EL (cell line): ENCODE results near the gene PACRG.

ENCODE experiments used
- DNase-seq: peaks from one replicate; pipeline ENCODE4 v3.0.0-alpha.2; 2016

PACRG gene

DNA sequence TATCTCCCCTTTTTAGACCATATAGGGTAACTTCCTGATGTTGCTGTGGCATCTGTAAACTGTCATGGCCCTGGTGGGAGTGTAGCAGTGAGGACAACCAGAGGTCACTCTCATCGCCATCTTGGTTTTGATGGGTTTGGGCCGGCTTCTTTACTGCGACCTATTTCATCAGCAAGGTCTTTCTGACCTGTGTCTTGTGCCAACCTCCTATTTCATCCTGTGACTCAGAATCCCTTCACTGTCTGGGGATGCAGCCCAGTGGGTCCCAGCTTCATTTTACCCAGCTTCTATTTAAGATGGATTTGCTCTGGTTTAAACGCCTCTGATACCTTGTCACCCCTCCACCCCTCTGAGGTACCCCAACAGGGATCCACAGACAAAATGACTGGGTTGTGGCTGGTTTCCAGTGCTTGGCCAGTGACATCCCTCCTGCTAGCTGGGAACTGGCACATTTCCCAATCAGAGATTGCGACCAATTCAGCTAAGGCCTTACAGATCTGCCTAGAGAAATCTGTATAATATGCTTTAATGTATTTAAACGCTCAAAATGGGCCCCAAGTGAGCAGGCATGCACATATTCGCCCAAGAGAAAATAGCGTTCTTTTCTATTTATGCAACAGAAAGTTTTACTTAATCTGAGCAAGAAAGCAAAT, 371.2 kb downstream of the PACRG start:
- DNase-seq, result no peak

DNA sequence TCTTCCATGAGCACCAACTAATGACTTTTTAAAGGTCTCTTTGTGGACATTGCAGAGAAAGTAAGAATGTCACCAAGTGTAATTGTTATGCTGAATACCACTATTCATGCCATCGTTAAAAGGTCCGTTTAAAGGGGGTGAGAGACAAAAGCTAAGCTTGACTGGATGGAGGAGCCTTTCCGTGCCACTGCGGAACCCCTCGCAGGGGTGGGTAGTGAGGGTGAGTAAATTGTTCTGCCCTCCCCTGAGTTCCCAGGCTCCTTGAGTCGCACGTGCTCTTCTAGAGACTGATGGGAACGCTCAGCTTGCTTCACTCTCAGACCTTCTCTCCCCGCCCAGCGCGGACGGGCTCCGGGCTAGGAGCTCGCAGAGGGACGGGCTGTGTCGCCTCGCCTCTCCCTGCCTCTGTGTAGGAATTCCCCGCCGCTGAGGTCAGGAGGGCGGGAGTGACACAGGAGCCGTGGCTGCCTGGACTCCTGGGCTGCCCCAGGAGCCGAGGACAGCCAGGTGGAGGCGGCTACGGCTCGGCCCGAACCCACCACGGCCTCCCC, 371.9 kb downstream of the PACRG start:
- no peak for DNase-seq

DNA sequence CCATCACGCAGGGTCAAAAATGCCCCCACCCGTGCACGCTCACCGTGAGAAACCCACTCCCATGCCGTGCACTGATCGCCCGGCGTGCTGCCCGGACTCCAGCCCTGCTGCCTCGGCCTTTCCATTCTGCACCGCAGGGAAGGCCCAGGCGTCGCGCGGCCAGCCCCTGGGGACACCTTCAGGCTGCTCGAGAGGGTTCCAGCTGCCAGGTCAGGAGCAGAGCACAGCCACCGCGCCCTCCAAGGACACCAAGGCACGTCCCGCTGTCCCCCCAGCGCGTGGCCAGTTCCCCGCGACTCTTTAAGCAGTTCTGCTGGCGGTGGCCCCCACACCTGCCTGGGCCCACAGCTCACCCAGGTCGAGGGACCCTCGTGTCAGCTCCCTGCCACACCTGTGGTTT, 372.5 kb downstream of the PACRG start:
- DNase-seq, result no peak

DNA sequence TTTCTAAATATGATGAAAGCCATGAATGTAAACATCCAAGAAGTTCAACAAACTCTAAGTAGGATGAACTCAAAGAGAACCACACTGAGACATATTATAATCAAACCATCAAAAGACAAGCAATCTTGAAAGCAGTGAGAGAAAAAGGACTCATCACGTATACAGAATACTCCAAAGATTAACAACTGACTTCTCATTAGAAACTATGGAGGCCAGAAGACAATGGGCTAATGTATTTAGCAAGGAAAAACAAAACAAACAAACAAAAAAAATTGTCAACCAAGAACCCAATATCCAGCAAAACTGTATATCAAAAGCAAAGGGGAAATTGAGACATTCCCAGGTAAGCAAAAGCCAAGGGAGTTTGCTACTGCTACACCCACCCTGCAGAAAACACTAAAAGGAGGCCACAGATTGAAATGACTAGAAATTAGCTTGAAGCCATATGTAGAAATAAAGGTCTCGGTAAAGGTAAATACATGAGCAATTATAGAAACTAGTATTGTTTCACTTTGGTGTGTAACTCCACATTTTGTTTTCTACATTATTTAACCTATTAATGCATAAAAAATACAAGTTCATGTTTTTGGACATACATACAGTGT, 385.7 kb downstream of the PACRG start:
- no peak for DNase-seq

DNA sequence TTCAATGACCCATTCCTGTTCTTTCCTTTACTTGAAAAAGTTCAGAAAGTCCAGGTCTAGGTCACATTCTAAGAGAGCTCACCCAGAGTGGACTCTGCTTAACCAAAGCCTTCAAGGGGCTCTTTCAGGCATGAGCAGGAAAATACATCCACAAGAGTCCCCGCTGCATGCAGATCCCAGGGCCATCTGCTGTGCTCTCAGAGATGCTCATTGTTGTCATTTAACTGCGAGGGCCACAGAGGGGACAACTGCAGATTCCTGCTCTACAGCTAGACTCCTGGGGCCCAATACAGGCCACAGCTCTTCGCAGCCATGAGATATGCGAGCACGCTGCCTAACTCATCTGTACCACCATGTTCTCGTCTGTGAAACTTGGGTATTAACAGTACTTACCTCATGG, 391.2 kb downstream of the PACRG start:
- DNase-seq, result no peak

DNA sequence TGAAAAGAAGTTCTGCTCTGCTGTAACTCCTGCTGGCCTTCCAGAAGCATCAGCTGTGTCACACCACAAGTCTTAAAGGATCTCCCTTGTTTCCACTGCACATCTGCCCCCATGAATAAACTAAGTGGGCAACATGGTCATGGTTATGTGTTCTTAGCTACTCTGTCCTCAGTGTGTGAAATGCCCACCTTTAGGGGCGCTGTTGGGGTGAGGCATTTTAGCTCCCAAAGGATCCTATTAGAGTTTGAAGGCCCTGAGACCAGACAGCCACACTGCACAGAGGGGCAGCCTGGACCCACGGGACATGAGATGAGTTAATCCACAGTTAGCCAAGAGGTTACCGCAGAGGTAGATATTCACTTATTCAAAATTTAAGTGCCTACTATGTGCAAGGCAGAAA, 392.4 kb downstream of the PACRG start:
- DNase-seq, result no peak

DNA sequence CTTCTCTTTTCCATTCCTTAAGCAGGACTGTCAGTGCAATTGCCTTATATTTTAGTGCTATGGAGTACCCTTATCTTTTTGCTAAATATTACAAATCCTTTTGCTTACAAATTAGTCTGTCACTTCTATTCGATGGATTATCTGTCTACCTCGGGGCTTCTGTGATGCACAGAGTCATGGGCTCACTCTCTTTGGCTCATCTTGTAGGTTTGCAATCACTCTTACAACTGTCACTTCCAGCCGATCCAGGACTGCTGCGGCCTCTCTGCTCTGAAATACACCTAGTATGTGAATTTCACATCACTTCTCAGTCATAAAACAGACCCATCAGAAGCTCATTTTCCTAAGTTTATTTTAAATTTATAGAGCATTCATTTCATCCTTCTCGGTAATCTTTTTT, 393.5 kb downstream of the PACRG start:
- DNase-seq, result no peak

DNA sequence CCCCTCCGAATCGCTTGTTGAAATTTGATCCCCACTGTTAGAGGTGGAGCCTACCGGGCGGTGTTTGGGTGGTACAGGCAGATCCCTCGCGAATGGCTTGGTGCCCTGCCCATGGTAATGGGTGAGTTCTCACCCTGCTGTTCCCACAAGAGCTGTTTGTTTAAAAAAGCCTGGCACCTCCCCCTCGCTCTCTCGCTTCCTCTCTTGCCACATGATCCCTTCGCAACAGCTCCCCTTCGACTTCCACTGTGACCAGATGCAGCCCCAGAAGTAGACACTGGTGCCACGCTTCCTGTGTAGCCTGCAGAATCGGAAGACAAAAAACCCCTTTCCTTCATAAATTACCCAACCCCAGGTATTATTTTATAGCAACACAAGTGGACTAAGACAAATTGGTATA, 394.6 kb downstream of the PACRG start:
- no peak for DNase-seq

DNA sequence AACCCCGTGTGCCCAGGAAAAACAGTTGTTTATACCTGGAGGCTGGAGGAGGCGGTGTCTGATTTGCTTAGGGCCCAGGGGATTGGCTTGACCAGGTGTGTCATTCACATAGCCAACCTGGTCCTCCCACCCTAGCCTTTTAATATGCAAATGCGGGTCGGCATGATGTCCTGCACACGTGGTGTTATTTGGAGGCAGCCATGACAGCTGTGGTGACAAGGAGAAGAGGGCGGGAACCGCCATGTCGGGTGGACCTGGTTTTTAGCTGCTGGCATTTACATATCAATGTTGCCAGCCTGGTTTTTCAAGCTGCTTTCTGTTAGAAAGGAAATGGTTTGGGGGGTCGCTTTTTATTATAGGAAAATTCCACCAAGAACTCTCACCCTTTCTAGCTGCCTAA, 395.3 kb downstream of the PACRG start:
- no peak for DNase-seq

DNA sequence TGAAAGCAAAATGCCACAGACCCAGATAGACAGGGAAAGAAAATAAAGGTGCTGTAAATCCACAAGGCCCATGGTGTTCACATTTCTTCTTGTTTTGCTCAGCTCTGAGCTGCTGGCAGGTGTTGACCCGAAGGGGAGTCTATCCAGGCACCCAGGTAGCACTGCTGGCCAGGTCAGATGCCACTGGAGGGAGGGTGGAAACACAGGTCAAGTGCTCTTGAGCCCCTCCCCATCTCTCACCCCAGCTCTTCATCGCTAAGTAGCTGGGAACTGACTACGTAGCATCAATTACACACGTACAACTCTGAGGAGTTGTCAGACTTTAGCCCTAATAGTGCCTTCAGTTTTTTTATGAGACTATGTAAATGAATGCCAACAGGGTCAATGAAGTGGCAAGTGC, 399.0 kb downstream of the PACRG start:
- no peak for DNase-seq

DNA sequence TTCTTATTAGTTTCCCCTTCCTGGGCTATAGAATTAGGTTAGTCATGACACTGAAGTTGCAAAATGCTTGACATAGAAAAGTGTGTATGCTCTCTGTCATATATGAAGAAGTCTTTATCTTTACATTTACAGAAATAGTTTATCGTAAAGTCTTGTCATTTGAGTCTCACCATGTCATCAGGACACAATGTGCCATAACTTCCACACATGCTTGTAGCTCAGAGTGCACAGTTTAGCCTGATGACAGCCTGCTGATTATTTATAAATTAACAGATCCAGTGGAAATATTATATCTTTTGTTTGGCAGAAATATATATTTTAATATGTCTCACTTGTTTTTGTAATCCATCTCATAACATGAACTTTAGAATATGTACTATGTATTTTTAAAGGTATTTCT, 399.8 kb downstream of the PACRG start:
- DNase-seq, result no peak

DNA sequence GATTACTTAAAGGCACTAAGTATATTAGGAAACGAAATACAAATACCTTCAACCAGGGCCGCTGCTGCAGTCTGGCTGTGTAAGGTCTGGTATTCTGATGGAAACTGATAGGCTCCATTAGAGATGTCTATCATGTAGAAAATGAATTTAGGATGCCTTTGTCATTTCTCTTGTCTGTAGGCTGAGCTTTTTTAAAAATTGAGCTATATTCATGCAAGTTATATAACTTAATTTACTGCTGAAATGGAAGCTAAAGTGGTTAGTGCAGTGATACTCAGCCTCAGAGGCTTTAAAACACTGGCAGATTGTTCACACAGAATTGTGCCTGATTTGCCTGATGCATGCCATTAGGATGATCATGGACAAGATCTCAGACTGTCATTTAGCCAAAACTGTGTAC, 400.6 kb downstream of the PACRG start:
- no peak for DNase-seq

DNA sequence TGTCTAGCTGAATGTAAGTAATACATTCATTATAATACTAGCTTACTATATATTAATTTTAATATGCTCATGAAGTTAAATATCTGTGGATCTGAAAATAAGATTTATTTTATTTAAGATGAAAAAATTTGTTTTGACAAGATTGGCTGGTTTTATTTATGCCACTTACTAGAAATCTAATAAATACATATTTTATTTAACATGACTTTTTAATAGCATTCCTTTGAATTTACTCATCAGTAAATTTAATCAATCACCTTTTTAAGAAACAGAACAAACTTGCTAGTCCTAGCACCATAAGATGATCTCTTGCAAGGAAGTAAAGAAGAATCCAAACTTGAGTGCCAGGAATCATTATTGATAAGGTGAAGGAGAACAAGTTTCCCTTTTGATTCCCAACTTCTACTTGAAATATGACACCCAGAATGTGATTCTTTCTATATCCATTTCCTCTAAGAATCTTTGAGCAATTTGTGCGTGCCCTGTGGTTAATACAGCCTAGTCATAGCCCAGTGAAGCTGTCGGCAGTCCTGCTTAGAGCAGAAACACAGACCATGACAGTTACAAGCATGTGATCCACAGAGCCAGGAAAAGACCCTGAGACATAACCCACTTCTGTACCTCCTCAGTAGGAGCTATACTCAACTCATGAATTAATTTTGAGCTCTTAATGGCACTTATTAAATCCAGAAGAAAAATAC, 404.4 kb downstream of the PACRG start:
- peak; percentile 35 for DNase-seq

DNA sequence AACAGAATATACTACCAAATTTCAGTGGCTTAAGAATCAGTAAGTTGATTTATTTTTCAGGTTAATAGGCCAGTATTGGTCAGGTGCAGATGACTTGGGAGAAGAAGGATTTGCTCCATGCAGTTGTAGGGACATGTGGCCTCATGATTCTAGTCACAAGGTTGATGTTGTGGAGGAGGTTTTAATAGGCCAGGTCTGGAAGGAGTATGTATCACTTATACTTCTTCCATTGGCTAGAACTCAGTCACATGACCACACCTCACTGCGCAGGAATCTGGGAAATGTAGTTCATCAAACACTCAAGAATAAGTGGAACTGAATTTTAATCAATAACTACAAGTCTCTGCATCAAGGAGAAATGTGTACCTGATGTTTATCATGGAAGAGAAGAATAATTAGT, 405.2 kb downstream of the PACRG start:
- DNase-seq, result no peak

DNA sequence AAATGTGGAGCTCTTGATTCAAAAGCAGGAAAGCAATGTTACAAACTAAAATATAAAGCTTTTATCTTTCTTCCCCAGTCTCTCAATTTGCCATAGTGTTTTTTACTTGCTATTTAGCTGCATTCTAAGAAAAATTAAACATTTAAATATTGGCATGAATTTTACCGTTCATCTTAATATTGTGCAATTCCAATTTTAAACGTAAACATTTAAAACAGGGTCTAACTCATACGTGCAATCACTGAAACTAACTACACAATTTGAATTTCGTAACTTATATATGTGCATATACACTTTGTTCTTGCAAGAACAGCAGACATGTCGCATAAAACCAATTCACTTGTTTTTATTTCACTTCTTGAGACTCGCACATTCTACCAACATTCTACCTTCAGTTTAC, 405.9 kb downstream of the PACRG start:
- DNase-seq, result no peak

DNA sequence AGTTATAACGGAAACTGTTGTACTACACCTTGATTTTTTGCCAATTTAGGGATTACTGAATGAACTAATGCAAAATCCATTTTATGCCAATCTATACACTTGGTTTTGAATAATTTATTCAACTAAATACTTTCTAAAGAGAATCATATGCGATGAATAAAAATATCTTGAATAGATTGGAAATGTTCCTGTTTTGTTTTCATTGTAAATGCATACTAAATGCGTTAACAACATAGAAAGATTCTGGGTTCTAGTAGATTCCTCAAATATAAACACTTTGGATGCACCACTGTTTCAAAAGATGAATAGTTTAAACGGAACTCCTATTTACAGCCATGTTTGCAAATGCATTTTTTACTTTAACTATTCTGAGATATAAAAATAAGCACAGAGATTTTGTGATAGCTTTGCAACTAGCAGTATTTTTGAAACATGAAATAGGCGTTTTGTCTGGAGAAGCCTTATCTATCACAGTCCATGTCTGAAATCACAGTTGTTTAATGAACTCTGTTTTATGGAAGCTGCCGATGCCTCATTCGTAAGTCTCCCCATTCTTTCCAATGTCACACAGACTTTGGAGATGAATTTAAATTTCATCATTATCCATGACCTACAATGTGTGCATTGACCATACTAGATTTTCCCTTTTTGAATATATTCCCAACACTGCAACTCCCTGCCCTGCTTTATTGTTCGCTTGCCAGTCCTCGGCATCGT, 409.1 kb downstream of the PACRG start:
- DNase-seq, result no peak

DNA sequence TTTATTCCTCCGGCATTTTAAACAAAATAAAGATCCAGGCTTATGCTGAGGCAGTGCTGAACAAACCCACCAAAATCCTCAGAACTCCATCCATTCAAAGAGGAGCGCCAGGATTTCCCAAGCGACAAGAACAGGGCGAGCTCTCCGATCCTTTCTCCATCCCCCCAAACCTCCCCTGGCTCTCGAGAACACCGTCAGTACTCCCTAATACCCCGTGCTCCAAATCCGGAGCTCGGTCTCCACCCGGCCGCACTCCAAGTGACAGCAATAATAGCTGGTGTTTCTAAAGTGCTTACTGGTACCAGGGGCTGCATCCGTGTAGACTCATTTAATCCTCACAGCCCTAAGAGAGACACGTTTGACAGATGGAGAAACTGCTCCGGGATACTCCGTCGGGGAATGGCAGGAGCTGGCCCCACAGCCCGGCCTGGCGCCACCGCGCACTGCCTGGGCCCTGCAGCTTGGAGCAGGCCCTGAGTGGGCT, 409.7 kb downstream of the PACRG start:
- no peak for DNase-seq

DNA sequence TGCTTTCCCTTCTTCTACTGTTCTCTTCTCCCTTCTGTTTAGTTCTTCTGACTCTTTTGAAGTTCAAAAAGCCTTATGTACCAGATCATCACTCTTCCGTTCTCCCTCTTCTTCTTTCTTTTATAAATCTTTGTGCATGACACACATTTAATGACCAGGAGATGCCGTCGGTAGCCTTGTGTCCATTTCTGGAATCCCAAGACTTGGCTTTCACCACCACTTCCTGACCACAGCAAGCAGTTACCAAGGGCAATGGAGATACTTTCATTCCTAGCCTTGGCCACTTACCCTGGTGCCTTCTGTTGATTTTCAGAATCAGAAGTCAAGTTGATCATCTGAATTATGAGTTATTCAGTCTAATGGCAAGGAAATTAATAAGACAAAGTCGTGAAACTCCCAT, 418.3 kb downstream of the PACRG start:
- DNase-seq, result peak; percentile 38

DNA sequence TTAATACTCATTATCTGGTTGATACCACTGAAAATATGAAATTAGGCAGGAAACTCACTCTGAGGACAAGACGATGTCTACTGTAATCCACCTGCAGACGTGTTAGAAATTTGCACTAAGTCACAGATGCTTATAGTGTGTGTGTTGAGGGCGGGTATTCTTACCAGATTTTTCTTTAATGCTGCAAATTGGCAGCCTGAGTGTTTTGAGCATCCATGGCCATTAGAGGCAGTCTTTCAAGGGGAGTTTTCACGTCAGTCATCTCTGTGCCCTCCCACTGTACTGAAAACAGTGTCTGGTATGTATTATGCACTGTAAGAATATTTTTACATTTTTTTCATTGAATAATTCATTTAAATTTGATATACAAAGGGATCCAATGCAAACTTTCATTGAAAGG, 420.2 kb downstream of the PACRG start:
- no peak for DNase-seq

DNA sequence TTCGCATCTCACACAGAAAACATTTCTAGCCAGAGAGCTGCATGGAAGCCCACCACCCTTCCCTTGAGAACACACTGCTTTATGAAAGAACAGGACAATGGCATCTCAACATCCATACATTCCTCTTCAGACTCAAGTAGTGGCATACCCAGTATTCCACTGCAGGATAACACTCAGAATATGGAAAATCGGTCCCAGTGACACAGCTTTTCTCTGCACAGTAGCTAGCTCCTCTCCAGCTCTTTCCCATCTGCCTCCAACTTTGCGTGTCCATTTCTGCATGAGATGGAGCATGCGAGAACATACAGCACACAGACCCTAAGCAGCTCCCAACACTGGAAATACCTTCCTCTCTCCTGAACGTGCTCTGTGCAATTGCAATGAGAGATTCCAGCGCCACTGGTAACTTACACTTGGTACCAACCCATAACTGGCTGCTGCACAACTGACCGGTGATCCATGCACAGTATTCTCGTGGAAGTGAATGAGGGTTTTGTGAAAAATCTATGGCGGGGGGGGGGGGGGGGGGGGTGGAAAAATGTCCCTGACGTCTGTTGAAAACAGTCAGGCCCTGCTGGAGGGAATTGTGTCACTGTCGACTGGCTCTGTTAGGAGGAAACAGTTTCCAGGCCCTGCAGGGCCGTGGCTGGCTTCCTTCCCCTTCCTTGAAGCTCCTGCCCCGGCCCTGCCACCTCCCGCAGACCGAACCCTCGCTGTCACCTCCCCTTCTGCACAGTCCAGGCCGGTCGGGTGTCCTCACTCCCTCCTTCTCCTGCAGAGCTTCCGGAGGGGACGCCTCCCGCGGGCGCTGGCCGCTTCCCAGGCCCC, 420.9 kb downstream of the PACRG start:
- DNase-seq, result no peak

DNA sequence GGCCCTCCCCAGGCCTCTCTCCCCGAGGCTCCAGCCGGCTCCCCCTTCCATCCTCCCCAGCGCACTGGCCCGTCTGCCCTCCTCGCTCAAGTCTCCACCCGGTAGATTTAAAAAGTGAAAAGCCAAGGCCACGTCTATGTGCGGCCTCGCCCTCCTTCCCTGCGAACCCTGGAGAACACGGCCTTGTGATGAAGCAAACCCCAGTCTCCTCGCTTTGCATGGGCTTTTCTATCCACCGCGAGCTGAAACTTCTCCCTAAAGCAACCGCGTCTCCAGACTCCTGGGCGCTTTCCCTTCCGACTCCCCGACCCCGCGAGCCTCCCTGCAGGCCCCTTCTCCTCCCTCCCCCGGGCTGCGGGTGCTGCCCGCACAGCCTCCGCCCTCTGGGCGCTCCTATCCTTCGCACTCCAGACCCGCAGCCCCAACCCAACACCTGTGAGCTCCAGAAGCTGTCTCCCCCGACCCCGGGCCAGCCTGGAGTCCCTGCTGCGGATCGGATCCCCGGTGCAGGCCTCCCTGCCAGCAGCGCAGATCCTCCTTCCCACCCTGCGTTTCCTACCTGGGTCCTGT, 421.6 kb downstream of the PACRG start:
- DNase-seq, result no peak

DNA sequence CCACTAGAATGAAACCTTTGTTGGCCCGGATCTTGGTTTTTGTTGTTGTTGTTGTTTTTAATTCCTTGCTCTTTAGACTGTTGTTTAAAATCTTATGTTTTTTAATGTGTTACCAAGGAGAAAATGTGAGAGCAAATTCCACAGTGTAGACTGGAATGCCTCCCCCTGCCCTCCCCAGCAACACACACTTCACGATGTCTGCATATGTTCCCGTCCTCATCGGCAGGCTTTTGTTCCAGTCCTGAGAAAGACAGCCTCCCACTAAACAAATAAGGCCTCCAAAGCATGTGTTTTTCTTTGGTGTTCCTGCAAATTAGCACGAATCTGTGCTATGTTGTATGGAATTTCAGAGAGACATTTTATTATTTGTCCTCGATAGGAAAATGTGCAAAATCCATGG, 423.4 kb downstream of the PACRG start:
- DNase-seq, result no peak
